H1 (cell line): ENCODE measurements around the gene CHMP5. TPM values are rescaled to one million over a fixed set of nuclear protein-coding genes. Genes with fewer than 3 reads are reported as not detected.

Experiments
- ASH2L ChIP-seq: fragments of 200-600, 300-600 bp; sonication (generic); IDR thresholded peaks from one replicate; pipeline ENCODE4 v1.7.1; 2017; ENCODE audit warnings: low read length
- GABPA ChIP-seq: IDR thresholded peaks from 2 replicates; pipeline ENCODE4 v1.6.1; 2011; ENCODE audit warnings: mild to moderate bottlenecking, low read length, moderate library complexity, borderline replicate concordance; ENCODE audit not compliant: insufficient read depth
- HDAC2 ChIP-seq, 2 experiments: fragments of 300-600 bp in 1 of 2; sonication (generic) in 1 of 2; IDR thresholded peaks; 2 replicates each; pipeline ENCODE4 v1.6.1; 2011 to 2012; ENCODE audit warnings: low read depth in 2 of 2, low read length in 2 of 2, mild to moderate bottlenecking in 2 of 2, moderate library complexity in 2 of 2, borderline replicate concordance in 1 of 2, inconsistent platforms in 1 of 2
- KDM5A ChIP-seq: fragments of 200-600 bp; IDR thresholded peaks from 2 replicates; pipeline ENCODE4 v1.7.1; 2012; ENCODE audit warnings: mild to moderate bottlenecking, low read length, inconsistent platforms, mixed read lengths
- POLR2A ChIP-seq, 2 experiments: IDR thresholded peaks; 1 replicate in 1 of 2; 2 replicates in 1 of 2; pipeline ENCODE4 v1.6.1; 2011; ENCODE audit warnings: low read depth in 2 of 2, low read length in 2 of 2, mild to moderate bottlenecking in 2 of 2; ENCODE audit errors: control extremely low read depth in 1 of 2
- RBBP5 ChIP-seq: IDR thresholded peaks from 2 replicates; pipeline ENCODE4 v1.7.1; 2012; ENCODE audit warnings: low read depth, mild to moderate bottlenecking, inconsistent platforms, low read length, moderate library complexity, borderline replicate concordance
- SAP30 ChIP-seq: fragments of 300-600 bp; sonication (generic); IDR thresholded peaks from 2 replicates; pipeline ENCODE4 v1.7.1; 2012; ENCODE audit warnings: low read length, moderate library complexity, mild to moderate bottlenecking, inconsistent platforms; ENCODE audit not compliant: insufficient read depth, insufficient replicate concordance
- SP1 ChIP-seq: IDR thresholded peaks from 2 replicates; pipeline ENCODE4 v1.6.1; 2011; ENCODE audit warnings: low read depth, low read length
- TAF1 ChIP-seq: IDR thresholded peaks from 2 replicates; pipeline ENCODE4 v1.6.1; 2011; ENCODE audit warnings: mild to moderate bottlenecking, low read depth, low read length
- YY1 ChIP-seq: IDR thresholded peaks from 2 replicates; pipeline ENCODE4 v1.6.1; 2011; ENCODE audit warnings: low read depth, mild to moderate bottlenecking, low read length
- polyA plus RNA-seq, 7 experiments: library from polyadenylated mRNA; depleted of rRNA in 3 of 7; stranded (reverse) in 5 of 7; unstranded in 2 of 7; fragments of >200 nt in 5 of 7; fragments of 200-250 nt in 2 of 7; gene quantifications; 1 replicate in 5 of 7; 2 replicates in 1 of 7; 4 replicates in 1 of 7; pipeline versions ENCODE4 v1.2.1 to v1.2.3, GENCODE V29; 2011 to 2013; ENCODE audit warnings: missing spikeins in 2 of 7, mixed read lengths in 2 of 7
- total RNA-seq: library from RNA; stranded (reverse); fragmentation: NEBNext Ultra II Directional; extraction: Animal tissue kit (Norgen Biotek cat#: 25700); gene quantifications from 2 replicates; pipeline ENCODE4 v1.2.1, GENCODE V29; 2021
- TF ChIP-seq, protein P1 (sequence below): IDR thresholded peaks from 2 replicates; pipeline ENCODE4 v1.6.1; 2011; ENCODE audit warnings: low read length, improper control_type of control experiment

The CHMP5 gene
- total and polyA plus RNA-seq, 2 of the 8 experiments (the other 6 are each of a cell fraction or from before 2014, with no cell fraction given): 25.0 to 47.3 TPM

- TF ChIP-seq YY1: peak; percentile 26; the same call in 1 of the 2 replicates
- TF ChIP-seq RBBP5: 0 out of 2 replicates have a peak, but pooled peaks have one; percentile 34
- peak; percentile 59; the same call in 1 of the 2 replicates for TF ChIP-seq TAF1
- 0 out of 3 replicates have a peak, but pooled peaks of 1 of the 2 experiments have one; percentile 46 for TF ChIP-seq POLR2A (IDR thresholded peaks at IDR 0.05; ENCODE audit: control extremely low read depth in 1 of 2, low read depth in 2 of 2, low read length in 2 of 2)
- TF ChIP-seq SAP30: peak; percentile 75
- TF ChIP-seq KDM5A: 0 out of 2 replicates have a peak, but pooled peaks have one; percentile 33
- TF ChIP-seq, protein P1, sequence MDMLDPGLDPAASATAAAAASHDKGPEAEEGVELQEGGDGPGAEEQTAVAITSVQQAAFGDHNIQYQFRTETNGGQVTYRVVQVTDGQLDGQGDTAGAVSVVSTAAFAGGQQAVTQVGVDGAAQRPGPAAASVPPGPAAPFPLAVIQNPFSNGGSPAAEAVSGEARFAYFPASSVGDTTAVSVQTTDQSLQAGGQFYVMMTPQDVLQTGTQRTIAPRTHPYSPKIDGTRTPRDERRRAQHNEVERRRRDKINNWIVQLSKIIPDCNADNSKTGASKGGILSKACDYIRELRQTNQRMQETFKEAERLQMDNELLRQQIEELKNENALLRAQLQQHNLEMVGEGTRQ: peak; percentile 45; the same call in 1 of the 2 replicates
- TF ChIP-seq HDAC2 (IDR thresholded peaks at IDR 0.05; ENCODE audit: borderline replicate concordance in 1 of 2, low read depth in 2 of 2, low read length in 2 of 2): peak in 1 of 2 experiments; percentile 76; a peak in 1 of 4 replicates
- TF ChIP-seq SP1: 0 out of 2 replicates have a peak, but pooled peaks have one; percentile 38
- TF ChIP-seq ASH2L: peak; percentile 61
- TF ChIP-seq GABPA: no peak
These were observed 811 bp upstream of the CHMP5 start (continued) for GRCh38 chr9:33264003-33264472.
